Activated CD4-positive, alpha-beta T cell treated with anti-CD3 and anti-CD28 coated beads for 48 hours (primary cell): ENCODE measurements around the gene EFCAB6.

Experiments used
- DNase-seq: peaks from one replicate; pipeline ENCODE4 v3.0.0-alpha.2; 2020

The EFCAB6 gene

GRCh38 chr22:43744700-43745410, 67.2 kb downstream of the EFCAB6 start:
- DNase-seq: no peak

DNA sequence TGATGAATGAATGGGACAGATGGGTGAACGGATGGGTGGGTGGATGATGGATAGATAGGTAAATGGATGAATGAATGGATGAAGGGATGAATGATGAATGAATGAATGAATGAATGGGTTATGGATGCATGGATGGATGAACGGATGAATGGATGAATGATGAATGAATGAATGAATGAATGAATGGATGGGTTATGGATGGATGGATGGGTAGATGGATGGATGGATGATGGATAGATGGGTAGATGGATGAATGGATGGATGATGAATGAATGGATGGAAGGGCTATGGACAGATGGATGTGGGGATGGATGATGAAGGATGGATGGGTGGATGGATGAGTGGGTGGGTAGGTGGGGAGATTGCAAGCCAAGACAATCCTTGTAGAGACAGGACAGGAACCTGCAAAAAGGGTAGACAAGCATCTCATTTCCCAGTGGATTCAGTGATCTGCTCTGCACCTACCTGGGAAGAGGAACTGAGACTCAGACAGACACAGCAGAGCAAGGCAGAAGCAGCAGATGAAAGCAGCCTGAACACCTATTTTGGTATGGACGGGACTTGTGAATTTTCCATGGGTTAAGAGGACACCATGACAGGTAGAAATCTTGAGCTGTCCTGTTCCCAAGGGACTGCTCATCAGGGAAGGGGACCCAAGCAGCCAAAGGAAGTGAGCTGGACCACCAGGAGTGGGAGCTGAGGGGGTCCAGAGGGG, 68.0 kb downstream of the EFCAB6 start:
- DNase-seq: no peak

- DNase-seq: no peak
These were observed 69.0 kb downstream of the EFCAB6 start for GRCh38 chr22:43743131-43743530.

DNA sequence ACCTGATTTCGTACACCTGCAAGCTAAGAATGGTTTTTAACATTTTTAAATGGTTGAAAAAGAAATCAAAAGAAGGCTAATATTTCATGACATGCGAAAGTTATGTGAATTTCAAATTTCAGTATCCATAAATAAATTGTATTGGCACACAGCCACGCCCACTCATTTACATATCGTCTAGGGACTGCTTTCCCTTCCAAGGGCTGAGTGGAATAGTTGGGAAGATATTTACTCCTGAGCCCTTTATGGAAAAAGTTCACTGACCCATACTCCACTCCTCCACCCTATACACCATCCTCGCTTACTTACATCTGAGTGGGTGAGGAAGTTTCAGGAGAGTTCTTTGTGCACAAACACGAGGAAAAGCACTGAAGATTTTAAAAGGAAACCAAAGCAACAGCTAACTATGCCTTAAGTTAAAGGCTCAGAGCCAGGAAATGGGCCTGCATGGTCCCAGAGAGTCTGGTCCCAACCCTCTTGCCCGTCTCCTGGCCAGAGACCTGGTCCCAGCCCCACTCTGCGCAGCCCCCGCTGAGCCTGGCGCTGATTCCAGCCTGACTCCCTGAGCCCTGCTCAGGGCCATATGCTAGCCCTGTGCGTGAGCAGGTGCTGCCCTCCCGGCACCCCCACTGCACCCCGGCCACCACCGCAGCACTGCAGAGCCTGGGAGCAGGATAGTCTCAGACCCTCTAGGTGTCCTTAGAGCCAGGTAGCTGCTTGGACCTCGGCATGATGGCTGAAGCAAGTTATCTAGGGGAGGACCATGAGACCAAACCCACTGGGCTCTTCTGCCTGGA, 69.8 kb downstream of the EFCAB6 start:
- DNase-seq: no peak

DNA sequence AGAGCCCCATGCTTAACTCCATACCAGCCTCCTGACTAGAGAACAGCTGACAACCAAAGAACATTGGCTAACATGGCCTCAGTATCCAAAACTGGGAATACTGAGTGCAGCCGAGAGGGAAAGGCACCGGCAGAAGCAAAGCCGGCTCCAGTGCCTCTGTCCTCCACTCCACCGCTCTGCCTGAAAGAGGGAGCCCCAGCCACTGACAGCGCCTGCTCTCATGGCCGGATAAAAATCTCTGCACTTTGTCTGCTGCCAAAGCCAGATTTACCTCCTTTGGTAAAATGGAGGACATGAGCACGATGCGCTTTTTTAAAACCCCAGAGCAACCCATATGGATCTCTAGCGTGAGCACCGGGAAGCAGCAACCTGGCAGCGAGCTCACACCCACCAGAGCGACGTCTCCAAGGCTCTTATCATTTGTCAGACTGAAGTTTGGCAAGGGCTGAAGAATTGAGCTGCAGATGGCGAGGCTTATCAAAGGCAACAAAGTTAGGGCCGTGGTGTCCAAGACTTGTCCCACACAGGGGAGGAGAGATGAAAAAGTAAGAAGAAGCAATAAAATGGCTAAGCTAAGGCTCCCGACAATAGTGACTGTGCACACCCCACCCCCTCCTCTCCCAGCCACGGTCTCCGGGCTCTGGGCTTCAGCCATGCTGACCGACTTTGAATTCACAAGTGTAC, 71.4 kb downstream of the EFCAB6 start:
- DNase-seq: no peak

GRCh38 chr22:43739851-43740379, 72.2 kb downstream of the EFCAB6 start:
- no peak for DNase-seq

DNA sequence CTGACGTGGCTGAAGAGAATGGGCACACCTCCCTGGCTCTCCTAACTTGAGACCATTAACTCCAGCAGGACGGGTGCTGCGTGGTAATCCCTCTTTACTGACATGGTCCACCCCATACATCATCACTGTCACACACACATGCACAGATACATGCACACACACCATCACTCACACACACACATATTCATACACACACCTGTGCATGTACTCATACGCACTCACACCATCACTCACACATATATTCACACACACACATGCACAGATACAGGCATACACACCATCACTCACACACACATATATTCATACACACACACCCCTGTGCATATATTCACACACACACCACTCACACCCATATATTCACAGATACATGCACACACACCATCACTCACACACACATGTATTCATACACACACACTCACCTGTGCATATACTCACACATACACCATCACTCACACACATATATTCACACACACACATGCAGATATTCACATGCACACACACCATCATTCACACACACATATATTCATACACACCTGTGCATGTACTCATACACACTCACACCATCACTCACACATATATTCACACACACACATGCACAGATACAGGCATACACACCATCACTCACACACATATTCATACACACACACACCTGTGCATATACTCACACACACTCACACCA, 74.8 kb downstream of the EFCAB6 start:
- no peak for DNase-seq

- DNase-seq: no peak
These were observed 75.5 kb downstream of the EFCAB6 start for GRCh38 chr22:43736651-43737050.

DNA sequence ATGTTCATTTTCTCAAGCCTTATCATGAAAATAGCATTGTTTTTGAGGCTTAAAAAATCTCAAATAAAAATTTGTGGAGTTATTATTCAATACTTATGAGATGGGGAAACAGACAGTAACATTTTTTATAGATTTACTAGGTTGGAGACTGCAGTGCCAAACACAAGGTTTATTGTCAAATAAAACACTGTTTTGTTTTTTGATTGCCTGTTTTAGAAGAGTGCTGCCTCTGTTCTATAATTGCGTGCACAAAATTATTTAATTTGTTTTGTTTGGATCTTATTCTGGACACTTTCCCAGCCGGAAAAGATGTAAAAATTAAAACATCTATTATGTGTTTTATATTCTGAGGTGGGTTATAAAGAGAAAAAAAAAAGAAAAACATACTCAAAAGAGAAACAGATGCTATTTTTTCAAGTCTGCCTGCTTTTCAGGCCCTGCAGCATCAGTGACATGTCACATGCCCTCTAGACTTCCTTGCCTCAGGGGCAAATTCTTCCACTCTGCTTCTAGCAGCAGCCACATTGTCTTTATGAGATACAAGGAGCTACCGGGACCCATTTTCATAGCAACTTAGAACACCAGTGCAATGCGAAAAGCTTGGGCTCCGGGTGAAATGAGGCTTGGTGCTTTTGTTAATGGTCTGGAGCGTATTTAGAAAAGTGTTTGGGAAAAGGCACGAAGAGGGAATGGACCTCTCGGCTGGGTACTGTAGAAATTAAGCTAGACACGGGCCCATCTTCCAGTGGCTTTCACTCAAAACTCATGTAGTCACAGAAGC, 77.5 kb downstream of the EFCAB6 start:
- DNase-seq: no peak

- DNase-seq: no peak
These were observed 79.0 kb downstream of the EFCAB6 start for GRCh38 chr22:43733138-43733537.

DNA sequence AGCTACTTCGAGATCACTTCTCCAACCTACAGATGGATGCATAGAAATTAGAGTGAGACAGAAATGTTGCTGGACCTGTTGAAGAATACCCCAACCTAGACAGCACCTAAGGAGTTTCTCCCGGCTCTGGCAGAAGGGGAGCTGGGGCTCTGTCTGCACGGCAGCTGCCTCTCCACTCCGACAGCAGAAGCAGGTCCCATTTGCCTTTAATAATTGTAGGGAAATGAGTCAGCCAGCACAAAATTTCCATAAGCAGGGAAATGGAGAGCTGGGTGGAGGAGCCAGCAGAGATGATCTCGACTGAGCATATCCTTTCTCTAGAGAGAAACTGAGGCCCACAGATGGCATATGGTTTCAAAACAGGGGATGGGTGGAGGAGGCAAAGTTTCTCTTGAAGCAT, 80.1 kb downstream of the EFCAB6 start:
- no peak for DNase-seq

- DNase-seq: no peak
These were observed 85.1 kb downstream of the EFCAB6 start for GRCh38 chr22:43726964-43727543.

DNA sequence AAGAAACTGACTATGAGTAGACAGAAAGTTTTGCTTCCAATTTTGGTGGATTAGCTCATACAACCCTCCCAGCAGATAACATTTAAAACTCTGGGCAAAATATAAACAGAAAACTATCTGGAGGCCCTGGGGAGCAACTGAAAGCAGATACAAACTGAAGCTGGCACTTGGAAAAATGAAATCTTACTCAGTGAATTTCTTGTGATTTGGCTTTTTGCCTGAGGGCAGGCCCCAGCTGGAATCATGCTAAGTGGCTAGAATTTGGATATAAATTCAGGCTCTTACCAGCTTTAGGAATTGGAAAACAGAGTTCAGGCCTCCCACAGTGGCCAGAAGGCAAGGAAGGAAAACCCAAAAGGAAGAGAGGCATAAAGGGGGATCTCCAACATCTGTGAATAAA, 85.8 kb downstream of the EFCAB6 start:
- no peak for DNase-seq

GRCh38 chr22:43723816-43724215, 88.3 kb downstream of the EFCAB6 start:
- no peak for DNase-seq

DNA sequence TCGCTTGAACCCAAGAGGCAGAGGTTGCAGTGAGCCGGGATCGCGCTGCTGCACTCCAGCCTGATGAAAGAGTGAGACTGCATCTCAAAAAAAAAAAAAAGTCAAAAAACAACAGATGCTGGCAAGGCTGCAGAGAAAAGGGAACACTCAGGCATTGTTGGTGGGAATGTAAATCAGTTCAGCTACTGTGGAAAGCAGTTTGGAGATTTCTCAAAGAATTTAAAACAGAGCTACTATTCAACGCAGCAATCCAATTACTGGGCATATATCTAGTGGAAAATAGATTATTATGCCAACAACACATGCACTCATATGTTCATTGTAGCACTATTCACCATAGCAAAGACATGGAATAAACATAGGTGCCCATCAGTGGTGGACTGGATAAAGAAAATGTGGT, 89.7 kb downstream of the EFCAB6 start:
- DNase-seq: no peak

- no peak for DNase-seq
These were observed 91.4 kb downstream of the EFCAB6 start for GRCh38 chr22:43720716-43721115.

GRCh38 chr22:43714104-43714503, 98.0 kb downstream of the EFCAB6 start:
- no peak for DNase-seq

DNA sequence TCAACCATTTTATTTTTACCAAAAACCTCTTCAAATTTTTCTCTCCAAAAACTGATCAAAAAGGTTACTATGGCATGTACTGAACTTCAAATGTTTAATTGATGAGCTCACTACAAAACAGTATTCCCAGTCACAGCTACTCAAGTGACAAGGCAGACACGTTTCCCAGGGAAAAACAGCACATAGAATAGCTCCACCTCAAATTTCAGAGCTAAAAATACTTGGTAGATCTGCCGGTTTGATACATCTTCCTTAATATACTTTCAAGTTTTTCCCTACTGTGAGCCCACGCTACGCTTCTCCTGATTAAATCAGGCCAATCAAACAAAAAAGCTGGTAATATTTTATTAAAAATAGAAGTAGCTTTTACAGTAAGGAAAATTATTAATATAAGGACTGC, 100.4 kb downstream of the EFCAB6 start:
- no peak for DNase-seq

GRCh38 chr22:43707648-43708047, 104.5 kb downstream of the EFCAB6 start:
- no peak for DNase-seq

- DNase-seq: no peak
These were observed 105.4 kb downstream of the EFCAB6 start for GRCh38 chr22:43706571-43707328.
